HG03469 (cell line): ENCODE data around the gene TMEM53.

ENCODE experiments used
- ATAC-seq: cut with Tn5 transposase; IDR thresholded peaks from one replicate; pipeline ENCODE4 v1.9.1; 2021; ENCODE audit warnings: mild to moderate bottlenecking, moderate library complexity, moderate number of reproducible peaks; ENCODE audit not compliant: unreplicated experiment

Gene TMEM53

GRCh38 chr1:44631647-44632539 lies 42.4 kb downstream of the TMEM53 start:
- peak; percentile 34 for ATAC-seq

DNA sequence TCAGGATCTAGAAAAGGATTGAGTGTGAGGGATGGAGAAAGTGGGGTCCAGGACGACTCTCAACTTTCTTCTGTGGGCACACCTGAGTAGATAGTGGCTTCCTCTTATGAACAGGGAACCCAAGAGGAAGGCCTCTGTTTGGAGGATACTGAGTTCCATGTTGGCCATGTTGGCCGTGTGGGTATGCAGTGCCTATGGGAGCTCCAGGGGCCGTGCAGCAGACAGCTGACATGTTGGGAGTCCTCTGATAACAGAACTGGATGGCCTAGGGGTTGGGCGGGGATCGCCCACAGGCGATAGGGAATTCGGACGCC lies 43.0 kb downstream of the TMEM53 start:
- ATAC-seq: no peak

DNA sequence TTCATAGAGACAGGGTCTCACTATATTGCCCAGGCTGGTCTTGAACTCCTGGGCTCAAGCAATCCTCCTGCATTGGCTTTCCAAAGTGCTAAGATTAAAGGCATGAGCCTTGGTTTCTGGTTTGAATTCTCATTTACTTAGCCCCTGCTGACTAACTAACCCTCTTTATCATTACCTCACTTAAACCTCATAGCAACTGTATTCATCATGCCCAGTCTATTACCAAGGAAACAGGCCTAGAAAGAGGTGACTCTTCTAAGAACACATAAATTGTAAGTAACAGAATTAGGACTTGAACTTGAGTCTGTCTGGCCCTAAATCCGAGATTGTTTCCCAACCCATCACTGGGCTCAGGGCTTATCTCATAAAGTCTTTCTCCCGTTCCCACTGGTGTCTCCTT lies 44.2 kb downstream of the TMEM53 start:
- ATAC-seq: no peak

DNA sequence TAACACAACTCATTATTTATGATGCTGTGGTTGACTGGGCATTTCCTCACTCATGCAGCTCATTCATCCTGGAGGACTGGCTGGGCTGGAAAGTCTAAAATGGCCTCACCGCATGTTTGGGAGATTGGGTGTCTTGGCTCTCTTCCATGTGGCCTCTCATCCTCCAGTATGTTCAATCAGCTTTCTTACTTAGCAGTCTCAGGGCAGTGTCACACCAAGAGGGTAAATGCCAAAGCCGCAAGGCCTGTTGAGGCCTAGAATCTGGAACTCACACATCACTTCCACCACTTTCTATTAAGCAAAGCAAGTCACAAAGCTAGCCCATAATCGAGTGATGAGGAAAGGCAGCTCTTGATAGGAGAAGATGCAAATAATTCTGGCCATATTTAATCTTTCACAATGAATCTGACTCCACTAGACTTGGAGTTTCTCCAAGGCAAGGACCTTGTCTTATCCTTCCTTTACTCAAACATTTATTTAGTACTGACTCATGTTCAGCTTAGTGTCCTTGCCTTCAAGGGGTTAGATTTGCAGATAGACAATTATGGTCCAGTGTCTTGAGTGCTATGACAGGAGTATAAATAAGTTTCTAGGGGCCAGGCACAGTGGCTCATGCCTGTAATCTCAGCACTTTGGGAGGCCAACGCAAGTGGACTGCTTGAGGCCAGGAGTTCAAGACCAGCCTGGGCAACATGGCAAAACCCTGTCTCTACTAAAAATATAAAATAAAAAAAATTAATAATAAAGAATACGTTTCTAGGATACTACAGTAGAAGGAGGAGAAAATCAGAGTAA lies 45.1 kb downstream of the TMEM53 start:
- no peak for ATAC-seq

DNA sequence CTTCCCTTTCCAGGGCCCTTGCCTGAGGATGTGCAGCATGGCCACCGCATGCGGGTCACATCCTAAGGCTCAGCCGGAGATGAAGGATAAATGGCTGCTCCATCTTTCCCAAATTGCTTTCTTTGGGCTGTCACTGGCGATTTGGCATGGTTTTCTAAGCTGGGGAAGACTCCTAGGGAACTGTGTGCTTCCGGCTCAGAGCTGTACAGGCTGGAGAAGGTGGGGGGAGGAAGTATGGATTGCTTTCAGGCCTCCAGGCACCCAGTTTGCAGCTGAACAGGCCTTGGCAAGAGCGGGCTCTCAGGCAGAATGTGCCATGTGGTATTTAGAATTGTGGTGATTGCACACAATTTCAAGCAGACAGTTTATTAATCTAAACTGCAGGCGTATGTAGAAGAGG lies 48.9 kb downstream of the TMEM53 start:
- ATAC-seq: no peak

GRCh38 chr1:44624268-44624901 lies 49.9 kb downstream of the TMEM53 start:
- no peak for ATAC-seq

GRCh38 chr1:44621841-44622286 lies 52.4 kb downstream of the TMEM53 start:
- no peak for ATAC-seq

DNA sequence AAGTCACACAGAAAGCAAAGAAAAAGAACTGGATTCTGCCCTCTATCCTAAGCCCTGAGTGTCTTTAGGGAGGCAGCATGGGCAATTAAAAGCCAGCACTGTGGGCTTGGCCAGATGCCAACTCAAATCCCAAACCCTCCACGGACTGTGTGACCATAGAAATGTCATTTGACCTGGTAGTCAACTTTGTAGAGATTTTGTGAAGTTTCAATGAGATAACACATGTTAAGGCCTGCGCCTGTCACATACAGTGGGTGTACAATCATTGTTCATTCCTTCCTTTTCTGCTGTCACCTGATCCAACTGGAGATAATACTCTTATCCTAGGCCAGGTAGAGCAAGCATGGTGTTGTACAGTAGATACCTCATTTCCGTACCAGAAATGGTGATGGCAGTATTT lies 54.2 kb downstream of the TMEM53 start:
- no peak for ATAC-seq

DNA sequence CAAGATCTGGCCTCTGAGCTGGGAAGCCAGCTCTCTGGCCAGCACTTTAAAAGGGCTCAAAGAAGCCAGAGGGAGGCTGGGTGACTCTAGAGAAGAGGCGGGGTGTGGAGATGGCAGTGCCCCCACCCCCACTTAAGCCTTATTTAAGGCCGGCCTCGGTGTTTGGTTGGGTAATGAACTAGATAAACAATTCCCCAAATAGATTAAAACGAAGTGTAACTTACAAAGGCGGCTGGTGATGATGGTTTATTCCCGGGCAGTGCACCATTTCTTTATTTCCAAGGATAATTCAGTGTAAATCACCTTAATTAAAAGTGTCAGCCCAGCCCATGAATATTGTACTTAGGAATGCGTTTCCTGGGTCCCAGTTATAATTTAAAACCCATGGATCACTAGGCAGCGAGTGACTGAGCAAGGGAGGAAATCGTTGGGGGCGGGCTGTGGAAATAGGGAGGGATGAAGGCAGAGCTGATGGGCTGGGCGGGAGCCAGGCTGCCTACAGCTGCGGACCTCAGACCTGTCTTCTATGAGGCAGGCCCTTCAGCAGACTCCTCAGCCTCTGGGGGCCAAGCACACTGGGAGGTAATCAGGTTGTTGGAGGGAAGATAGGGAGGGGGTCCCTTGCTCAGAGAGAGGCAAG lies 54.9 kb downstream of the TMEM53 start:
- ATAC-seq: no peak

DNA sequence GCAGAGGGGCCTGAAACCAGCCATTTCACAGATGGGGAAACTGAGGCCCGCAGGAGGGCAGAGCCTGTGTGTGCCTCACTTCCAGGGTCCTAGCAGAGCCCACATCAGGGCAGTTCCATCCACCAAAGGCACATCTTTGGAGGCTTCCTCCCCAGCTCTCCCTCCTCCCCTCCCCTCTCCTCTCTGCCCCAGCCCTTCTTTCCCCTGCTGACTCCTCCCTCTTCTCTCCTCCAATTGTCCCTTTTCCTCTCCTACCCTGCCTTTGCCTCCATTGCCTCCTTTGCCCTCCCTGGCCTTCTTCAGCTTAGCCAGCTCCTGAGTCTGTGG lies 56.6 kb downstream of the TMEM53 start:
- no peak for ATAC-seq

DNA sequence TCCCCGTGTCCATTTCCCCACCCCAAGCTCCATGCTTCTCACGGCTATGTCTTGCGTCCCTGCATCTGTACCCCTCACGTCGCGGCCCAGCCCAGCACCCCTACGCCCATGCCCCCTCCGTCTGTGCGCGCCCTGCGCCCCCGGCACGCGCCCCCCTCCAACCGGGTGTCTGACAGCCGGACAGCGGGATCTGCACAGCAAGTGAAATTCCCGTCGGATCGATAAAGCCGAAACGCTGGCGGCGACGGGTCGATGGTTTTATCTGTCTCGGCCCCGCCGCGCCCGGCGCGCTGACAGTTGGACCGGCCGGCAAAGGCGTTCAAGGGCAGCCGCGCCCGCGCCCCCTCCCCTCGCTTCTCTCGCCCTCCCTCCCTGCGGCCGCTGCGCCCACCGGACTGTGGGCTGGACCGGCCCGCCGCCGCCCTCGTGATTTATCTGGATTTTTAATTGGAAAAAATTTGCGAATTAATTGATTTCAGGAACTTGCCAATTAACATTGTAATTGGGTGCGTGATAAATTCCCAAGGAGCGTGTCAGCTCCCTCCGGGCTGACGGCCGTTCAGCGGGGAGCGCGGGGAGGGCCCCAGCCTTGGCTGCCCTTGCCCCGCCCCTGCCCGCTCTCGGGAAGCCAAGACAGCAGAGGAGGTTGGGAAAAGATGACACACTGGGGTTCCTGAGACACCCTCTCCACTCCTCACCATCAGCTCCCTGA lies 57.1 kb downstream of the TMEM53 start:
- ATAC-seq: no peak

DNA sequence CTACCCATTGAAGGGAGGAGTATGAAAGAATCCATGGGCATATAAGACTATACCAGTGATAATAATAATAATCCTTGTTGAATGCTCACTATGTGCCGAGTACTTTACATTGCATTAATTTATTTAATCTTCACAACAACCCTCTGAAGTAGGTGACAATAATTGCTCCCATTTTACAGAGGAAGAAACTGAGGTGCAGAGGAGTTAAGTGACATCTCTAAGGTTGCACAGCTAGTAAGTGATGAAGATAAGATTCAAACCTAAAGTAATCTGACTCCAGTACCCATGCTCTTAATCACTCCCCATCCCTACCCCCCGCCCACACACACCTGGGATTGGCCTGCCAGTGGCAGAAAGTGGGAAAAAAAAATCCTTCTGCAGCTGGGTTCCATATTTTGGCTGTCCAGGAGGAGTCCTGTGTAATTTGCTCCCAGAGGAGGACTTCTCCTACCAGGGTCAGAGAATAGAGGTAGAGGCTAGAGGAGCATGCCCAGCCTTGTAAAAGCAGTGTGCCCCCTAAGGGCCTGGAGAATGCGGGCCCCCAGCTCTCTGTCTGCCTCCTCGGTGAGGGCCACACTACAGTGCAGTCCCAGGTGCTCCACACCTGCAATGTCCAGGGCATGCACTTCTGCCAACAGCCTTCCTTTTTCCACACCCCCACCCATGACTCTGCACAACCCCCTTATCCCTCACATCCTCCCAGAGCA lies 57.8 kb downstream of the TMEM53 start:
- ATAC-seq: no peak

GRCh38 chr1:44613941-44614340 lies 60.3 kb downstream of the TMEM53 start:
- no peak for ATAC-seq

- ATAC-seq: no peak
Observed at GRCh38 chr1:44611866-44612265, 62.4 kb downstream of the TMEM53 start.

DNA sequence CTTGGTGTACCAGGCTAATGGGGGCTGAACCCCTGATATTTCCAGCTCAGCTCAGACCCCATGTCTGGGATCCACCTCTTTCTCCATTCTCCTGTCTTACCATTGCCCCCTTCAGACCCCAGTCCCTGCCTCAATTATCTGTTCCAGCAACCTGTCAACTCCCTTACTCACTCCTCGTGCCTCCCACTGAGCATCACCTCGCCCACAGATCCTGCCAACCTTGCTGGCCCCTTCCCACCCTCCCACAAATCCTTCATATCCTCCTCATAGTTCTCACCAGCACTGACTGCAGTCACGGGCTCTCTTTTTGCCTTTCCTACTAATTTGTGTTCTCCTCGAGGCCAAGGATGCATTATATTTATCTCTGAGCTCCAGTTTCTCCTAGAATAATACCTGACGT lies 62.9 kb downstream of the TMEM53 start:
- ATAC-seq: no peak

GRCh38 chr1:44610527-44611148 lies 63.6 kb downstream of the TMEM53 start:
- no peak for ATAC-seq

GRCh38 chr1:44609768-44610526 lies 64.3 kb downstream of the TMEM53 start:
- no peak for ATAC-seq

GRCh38 chr1:44609412-44609767 lies 64.9 kb downstream of the TMEM53 start:
- ATAC-seq: no peak

DNA sequence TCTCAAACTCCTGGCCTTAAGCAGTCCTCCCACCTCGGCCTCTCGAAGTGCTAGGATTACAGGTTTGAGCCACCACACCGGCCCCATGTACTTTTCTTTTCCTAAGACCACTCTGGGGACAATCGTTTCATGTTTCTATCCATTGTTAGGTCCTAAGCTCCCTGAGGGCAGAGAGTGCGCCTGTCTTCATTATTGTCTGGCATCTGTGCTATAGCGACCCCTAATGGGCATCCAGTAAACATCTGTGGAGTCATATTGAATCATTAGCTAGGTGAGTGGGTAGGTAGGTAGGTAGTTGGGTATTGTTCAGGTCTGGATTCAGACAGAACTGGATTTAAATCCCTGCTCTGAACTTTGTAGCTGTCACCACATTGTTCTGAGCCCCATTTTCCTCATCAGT lies 66.1 kb downstream of the TMEM53 start:
- no peak for ATAC-seq
